IMR-90 (cell line): ENCODE results near the gene COL9A3. TPM values are rescaled to one million over a fixed set of nuclear protein-coding genes. Genes with fewer than 3 reads are reported as not detected.

ENCODE experiments used
- ATAC-seq: fragments of 200-7000 bp; cut with Tn5 transposase; 2 replicates; pipeline ENCODE4 v1.9.1; 2020; ENCODE audit warnings: low read depth, mild to moderate bottlenecking, moderate library complexity
- BruUV-seq: library from RNA; stranded (reverse); fragments of 400-500 nt; replicated peaks from 2 replicates; lab custom pipeline; 2021; lab: Mats Ljungman, UMichigan
- CTCF ChIA-PET: fragments of 300-600 bp; formaldehyde crosslinking; extraction: SDS; loops from one replicate; lab custom pipeline; 2021; ENCODE audit warnings: antibody characterized with exemption; lab: Yijun Ruan, JAX
- POLR2A ChIA-PET: fragments of 300-600 bp; sonication (Branson Sonifier 250); formaldehyde crosslinking; loops from one replicate; lab custom pipeline; 2022; ENCODE audit warnings: antibody characterized with exemption; ENCODE audit not compliant: unreplicated experiment; lab: Charles Lee
- DNase-seq: peaks from one replicate; pipeline ENCODE4 v3.0.0; 2013
- H2AFZ ChIP-seq: replicated peaks from 2 replicates; pipeline ENCODE3; 2013; ENCODE audit warnings: low read length, mild to moderate bottlenecking; ENCODE audit not compliant: poor library complexity
- H2AK5ac ChIP-seq: 2 replicates; pipeline ENCODE4 v1.6.1; 2013; ENCODE audit warnings: low read depth, low read length, inconsistent platforms
- H2AK9ac ChIP-seq: replicated peaks from 2 replicates; pipeline ENCODE3; 2013; ENCODE audit warnings: mild to moderate bottlenecking, low read depth, low read length, moderate library complexity; ENCODE audit not compliant: poor library complexity
- H2BK120ac ChIP-seq: 2 replicates; pipeline ENCODE4 v1.6.1; 2013; ENCODE audit warnings: low read depth, low read length, inconsistent platforms
- H2BK15ac ChIP-seq: 3 replicates; pipeline ENCODE4 v1.6.1; 2013; ENCODE audit warnings: low read depth, low read length, inconsistent platforms
- H2BK20ac ChIP-seq: 2 replicates; pipeline ENCODE4 v1.6.1; 2013; ENCODE audit warnings: low read depth, mild to moderate bottlenecking, inconsistent platforms, low read length, moderate library complexity
- H2BK5ac ChIP-seq: 2 replicates; pipeline ENCODE4 v1.6.1; 2013; ENCODE audit warnings: mild to moderate bottlenecking, low read depth, low read length, inconsistent platforms; ENCODE audit not compliant: poor library complexity, severe bottlenecking
- H3K14ac ChIP-seq: replicated peaks from 2 replicates; pipeline ENCODE4 v1.6.1; 2013; ENCODE audit warnings: low read depth, low read length, inconsistent platforms
- H3K18ac ChIP-seq: 2 replicates; pipeline ENCODE4 v1.6.1; 2013; ENCODE audit warnings: low read depth, low read length, control low read depth
- H3K23ac ChIP-seq: 2 replicates; pipeline ENCODE4 v1.6.1; 2013; ENCODE audit warnings: low read depth, low read length, inconsistent platforms
- H3K27ac ChIP-seq: 2 replicates; pipeline ENCODE4 v1.5.1; 2013; ENCODE audit warnings: mild to moderate bottlenecking, control low read depth, low read length; ENCODE audit not compliant: insufficient read depth
- H3K27me3 ChIP-seq: 2 replicates; pipeline ENCODE4 v1.6.1; 2013; ENCODE audit warnings: low read length; ENCODE audit not compliant: control insufficient read depth, insufficient read depth
- H3K36me3 ChIP-seq: 2 replicates; pipeline ENCODE4 v1.6.1; 2013; ENCODE audit warnings: low read length, mixed read lengths; ENCODE audit not compliant: control insufficient read depth, insufficient read depth
- H3K4ac ChIP-seq: 2 replicates; pipeline ENCODE4 v1.6.1; 2013; ENCODE audit warnings: low read depth, low read length, inconsistent platforms
- H3K4me1 ChIP-seq: 2 replicates; pipeline ENCODE4 v1.6.1; 2013; ENCODE audit warnings: low read length, mixed read lengths; ENCODE audit not compliant: control insufficient read depth, insufficient read depth
- H3K4me2 ChIP-seq: 2 replicates; pipeline ENCODE4 v1.6.1; 2013; ENCODE audit warnings: low read depth, mild to moderate bottlenecking, control low read depth, low read length, moderate library complexity
- H3K4me3 ChIP-seq: 2 replicates; pipeline ENCODE4 v1.5.1; 2013; ENCODE audit warnings: low read depth, mild to moderate bottlenecking, control low read depth, low read length, moderate library complexity; ENCODE audit not compliant: insufficient read depth
- H3K56ac ChIP-seq: 2 replicates; pipeline ENCODE4 v1.6.1; 2013; ENCODE audit warnings: low read length, inconsistent platforms; ENCODE audit not compliant: insufficient read depth; ENCODE audit errors: extremely low read depth
- H3K79me1 ChIP-seq, 2 experiments: 2 replicates each; pipeline ENCODE4 v1.6.1; 2013; ENCODE audit warnings: low read length in 2 of 2, inconsistent platforms in 1 of 2, low read depth in 1 of 2
- H3K9ac ChIP-seq: 2 replicates; pipeline ENCODE4 v1.6.1; 2013; ENCODE audit warnings: low read depth, low read length, control low read depth
- H3K9me1 ChIP-seq: 2 replicates; pipeline ENCODE4 v1.6.1; 2013; ENCODE audit warnings: low read length, inconsistent platforms; ENCODE audit not compliant: insufficient read depth
- H3K9me3 ChIP-seq: 2 replicates; pipeline ENCODE4 v1.6.1; 2013; ENCODE audit warnings: low read length; ENCODE audit not compliant: control insufficient read depth, insufficient read depth
- H4K20me1 ChIP-seq: 2 replicates; pipeline ENCODE4 v1.6.1; 2013; ENCODE audit warnings: low read length, inconsistent platforms; ENCODE audit not compliant: insufficient read depth
- H4K5ac ChIP-seq: 2 replicates; pipeline ENCODE4 v1.6.1; 2013; ENCODE audit warnings: mild to moderate bottlenecking, low read depth, low read length, control low read depth
- H4K8ac ChIP-seq, 2 experiments: 2 replicates each; pipeline ENCODE4 v1.6.1; 2013; ENCODE audit warnings: low read depth in 2 of 2, low read length in 2 of 2, control low read depth in 1 of 2, inconsistent platforms in 1 of 2
- H4K91ac ChIP-seq: 2 replicates; pipeline ENCODE4 v1.6.1; 2013; ENCODE audit warnings: low read depth, low read length, inconsistent platforms; ENCODE audit not compliant: insufficient read depth
- BHLHE40 ChIP-seq: fragments of 150-350 bp; IDR thresholded peaks from 2 replicates; pipeline ENCODE4 v1.6.1; 2016; ENCODE audit warnings: mild to moderate bottlenecking, low read depth, low read length
- CEBPB ChIP-seq: IDR thresholded peaks from 2 replicates; pipeline ENCODE4 v1.6.1; 2012; ENCODE audit warnings: low read depth, low read length, improper control_type of control experiment
- CHD1 ChIP-seq: IDR thresholded peaks from 2 replicates; pipeline ENCODE4 v1.6.1; 2012; ENCODE audit warnings: low read depth, low read length, improper control_type of control experiment
- CTCF ChIP-seq: conservative IDR thresholded peaks from 2 replicates; pipeline ENCODE4 v1.5.1; 2012; ENCODE audit warnings: mild to moderate bottlenecking, low read depth, low read length, improper control_type of control experiment
- FOS ChIP-seq: fragments of 150-350 bp; IDR thresholded peaks from 2 replicates; pipeline ENCODE4 v1.6.1; 2016; ENCODE audit warnings: low read depth, low read length
- MAFK ChIP-seq: IDR thresholded peaks from 2 replicates; pipeline ENCODE4 v1.6.1; 2012; ENCODE audit warnings: low read depth, low read length, improper control_type of control experiment
- MAZ ChIP-seq: IDR thresholded peaks from 2 replicates; pipeline ENCODE4 v1.6.1; 2012; ENCODE audit warnings: low read depth, mild to moderate bottlenecking, low read length, improper control_type of control experiment, moderate library complexity, borderline replicate concordance
- MXI1 ChIP-seq: IDR thresholded peaks from 2 replicates; pipeline ENCODE4 v1.6.1; 2012; ENCODE audit warnings: low read depth, mild to moderate bottlenecking, low read length, moderate library complexity, borderline replicate concordance
- NFE2L2 ChIP-seq: fragments of 150-350 bp; IDR thresholded peaks from 2 replicates; pipeline ENCODE4 v1.6.1; 2016; ENCODE audit warnings: low read depth, mild to moderate bottlenecking, low read length
- POLR2A ChIP-seq: IDR thresholded peaks from 2 replicates; pipeline ENCODE4 v1.6.1; 2012; ENCODE audit warnings: mild to moderate bottlenecking, low read depth, low read length
- RAD21 ChIP-seq: IDR thresholded peaks from 2 replicates; pipeline ENCODE4 v1.6.1; 2012; ENCODE audit warnings: low read length, improper control_type of control experiment
- RCOR1 ChIP-seq: IDR thresholded peaks from 2 replicates; pipeline ENCODE4 v1.6.1; 2012; ENCODE audit warnings: mild to moderate bottlenecking, low read length, improper control_type of control experiment; ENCODE audit not compliant: insufficient replicate concordance
- RFX5 ChIP-seq: IDR thresholded peaks from 2 replicates; pipeline ENCODE4 v1.8.0; 2012; ENCODE audit warnings: low read depth, mild to moderate bottlenecking, low read length, moderate library complexity
- SMC3 ChIP-seq: fragments of 150-350 bp; IDR thresholded peaks from 2 replicates; pipeline ENCODE4 v1.6.1; 2016; ENCODE audit warnings: low read depth, mild to moderate bottlenecking, antibody characterized with exemption, low read length, moderate library complexity
- USF2 ChIP-seq: fragments of 150-350 bp; IDR thresholded peaks from 2 replicates; pipeline ENCODE4 v1.6.1; 2017; ENCODE audit warnings: mild to moderate bottlenecking, antibody characterized with exemption, low read length, low read depth
- WGBS, 2 experiments: methylation state at CpG; one replicate each; pipeline versions ENCODE4 v1.1.5 to v1.1.7; 2013; ENCODE audit warnings: missing lambda C conversion rate in 2 of 2; ENCODE audit not compliant: insufficient read length in 1 of 2; ENCODE audit errors: extremely low coverage in 2 of 2; 5-methylcytosine and 5-hydroxymethylcytosine counted together
- dilution Hi-C: fragments of 300-500 bp; cut with HindIII; formaldehyde crosslinking; loops from one replicate; pipeline ENCODE4 v1.14.3; 2018; ENCODE audit warnings: low sequenced_read_pairs; ENCODE audit not compliant: unreplicated experiment
- in situ Hi-C: fragments of 300-500 bp; cut with MboI; formaldehyde crosslinking; loops from 3 replicates; pipeline ENCODE4 v1.14.3; 2019; ENCODE audit warnings: low sequenced_read_pairs, inconsistent platforms, mixed read lengths
- intact Hi-C: fragments of 100-400 bp; cut with micrococcal nuclease; formaldehyde crosslinking; loops from 2 replicates; pipeline ENCODE4 v1.10.0; 2022
- polyA plus RNA-seq, 3 experiments: library from polyadenylated mRNA; depleted of rRNA; stranded (reverse); fragments of >200 nt; gene quantifications; 2 replicates each; pipeline ENCODE4 v1.2.3, GENCODE V29; 2012; ENCODE audit warnings: low replicate concordance in 1 of 3
- total RNA-seq: library from RNA; depleted of rRNA; stranded (reverse); fragments of >200 nt; gene quantifications from 2 replicates; pipeline ENCODE4 v1.2.3, GENCODE V29; 2012
- TF ChIP-seq, protein P1 (sequence below): fragments of 150-350 bp; IDR thresholded peaks from 2 replicates; pipeline ENCODE4 v1.6.1; 2016; ENCODE audit warnings: low read depth, mild to moderate bottlenecking, low read length, moderate library complexity, borderline replicate concordance

Gene COL9A3
- total and polyA plus RNA-seq, 2 of the 4 experiments (the other 2 are of a cell fraction) = 0.36 to 1.4 TPM

- Histone ChIP-seq H3K9me3 (no peaks in the 10 kb centered on the region), H2BK5ac (no peak overlapping the region), H3K9ac (no peak overlapping the region), H2BK120ac (no peak overlapping the region), H2AK5ac (no peak overlapping the region), H3K4ac (no peak overlapping the region), H3K18ac (no peak overlapping the region), H4K91ac (no peak overlapping the region), H4K8ac (no peak overlapping the region), H3K36me3 (no peaks in the 10 kb centered on the region), H3K27ac (no peak overlapping the region), H4K20me1 (no peaks in the 10 kb centered on the region), H3K14ac (no peak overlapping the region), H2AK9ac (no peak overlapping the region), H2BK20ac (no peak overlapping the region), H4K5ac (no peak overlapping the region), H3K4me2 (no peak overlapping the region), H3K4me1 (peaks cover 3% of the 10 kb centered on the region; the same call in 1 of the 2 replicates), H3K56ac (no peak overlapping the region), H2BK15ac (no peak overlapping the region), H3K79me1 (no peaks in the 10 kb centered on the region), H3K27me3 (no peaks in the 10 kb centered on the region; the same call in 1 of the 2 replicates), H3K23ac (no peak overlapping the region), H3K9me1 (no peaks in the 10 kb centered on the region; the same call in 1 of the 2 replicates), H2AFZ (no peak overlapping the region), H3K4me3 (no peak overlapping the region)
- no TSS peak for BruUV-seq
- TF ChIP-seq NFE2L2 = no peak
- TF ChIP-seq, protein P1, sequence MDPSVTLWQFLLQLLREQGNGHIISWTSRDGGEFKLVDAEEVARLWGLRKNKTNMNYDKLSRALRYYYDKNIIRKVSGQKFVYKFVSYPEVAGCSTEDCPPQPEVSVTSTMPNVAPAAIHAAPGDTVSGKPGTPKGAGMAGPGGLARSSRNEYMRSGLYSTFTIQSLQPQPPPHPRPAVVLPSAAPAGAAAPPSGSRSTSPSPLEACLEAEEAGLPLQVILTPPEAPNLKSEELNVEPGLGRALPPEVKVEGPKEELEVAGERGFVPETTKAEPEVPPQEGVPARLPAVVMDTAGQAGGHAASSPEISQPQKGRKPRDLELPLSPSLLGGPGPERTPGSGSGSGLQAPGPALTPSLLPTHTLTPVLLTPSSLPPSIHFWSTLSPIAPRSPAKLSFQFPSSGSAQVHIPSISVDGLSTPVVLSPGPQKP = no peak
- no peak for TF ChIP-seq RFX5
- TF ChIP-seq CEBPB = no peak
- TF ChIP-seq RAD21 = no peak
- no peak for TF ChIP-seq FOS
- TF ChIP-seq CHD1 = no peak
- TF ChIP-seq SMC3 = no peak
- no peak for TF ChIP-seq RCOR1
- TF ChIP-seq CTCF = no peak
- TF ChIP-seq BHLHE40 = no peak
- TF ChIP-seq MXI1 = no peak
- no peak for TF ChIP-seq POLR2A
- no peak for TF ChIP-seq MAZ
- no peak for TF ChIP-seq USF2
- no peak for TF ChIP-seq MAFK
- ATAC-seq = no peak
- no peak for DNase-seq
- POLR2A ChIA-PET = no interaction called here
- dilution Hi-C loops (no loop called here), intact Hi-C loops (no loop called here), in situ Hi-C loops (no loop called here)
- CTCF ChIA-PET = no interaction called here
- no CpG with 5 or more reads among the region's 14 CpGs for WGBS, 2 experiments
These were observed 13.4 kb downstream of the COL9A3 start for GRCh38 chr20:62830251-62830650.
